ENCODE results near the gene TRAF3IP1.
"Not testable (repeated sequence)": the region's sequence is repeated elsewhere in the genome, so short reads cannot be mapped to it uniquely, and the experiment has no call there.

The TRAF3IP1 gene

GRCh38 chr2:238433941-238434845 lies 113.9 kb downstream of the TRAF3IP1 start:
- FAIRE-seq, result no peak

- FAIRE-seq, result no peak
Observed at GRCh38 chr2:238434846-238435751, 114.8 kb downstream of the TRAF3IP1 start.

GRCh38 chr2:238435752-238436096 lies 115.4 kb downstream of the TRAF3IP1 start:
- FAIRE-seq, result no peak

- no peak for FAIRE-seq
Observed at GRCh38 chr2:238438856-238439849, 118.8 kb downstream of the TRAF3IP1 start.

- no peak for FAIRE-seq
Observed at GRCh38 chr2:238439917-238440316, 119.6 kb downstream of the TRAF3IP1 start.

GRCh38 chr2:238440331-238440730 lies 120.0 kb downstream of the TRAF3IP1 start:
- FAIRE-seq, result no peak

GRCh38 chr2:238440767-238441166 lies 120.4 kb downstream of the TRAF3IP1 start:
- FAIRE-seq, result no peak

GRCh38 chr2:238441262-238442114 lies 121.2 kb downstream of the TRAF3IP1 start:
- no peak for FAIRE-seq

- FAIRE-seq, result not testable (repeated sequence)
Observed at GRCh38 chr2:238442257-238442656, 121.9 kb downstream of the TRAF3IP1 start.

GRCh38 chr2:238444242-238444641 lies 123.9 kb downstream of the TRAF3IP1 start:
- no peak for FAIRE-seq

GRCh38 chr2:238445409-238446190 lies 125.3 kb downstream of the TRAF3IP1 start:
- no peak for FAIRE-seq

GRCh38 chr2:238446371-238446770 lies 126.1 kb downstream of the TRAF3IP1 start:
- no peak for FAIRE-seq

GRCh38 chr2:238448031-238448955 lies 128.0 kb downstream of the TRAF3IP1 start:
- FAIRE-seq, result no peak

- FAIRE-seq, result no peak
Observed at GRCh38 chr2:238449241-238449640, 128.9 kb downstream of the TRAF3IP1 start.

GRCh38 chr2:238449909-238450417 lies 129.6 kb downstream of the TRAF3IP1 start:
- FAIRE-seq, result no peak

GRCh38 chr2:238450440-238450861 lies 130.1 kb downstream of the TRAF3IP1 start:
- FAIRE-seq, result no peak

Data from colon (tissue), 2 donors.